NK-92 (cell line): ENCODE results near the gene ANP32A.

ENCODE experiments used
- DNase-seq: peaks from one replicate; lab custom pipeline; 2025; ENCODE audit not compliant: unreplicated experiment; lab: John Stamatoyannopoulos, UW

ANP32A gene

GRCh38 chr15:68755731-68756130 is 65.0 kb downstream of the ANP32A start:
- no peak for DNase-seq

DNA sequence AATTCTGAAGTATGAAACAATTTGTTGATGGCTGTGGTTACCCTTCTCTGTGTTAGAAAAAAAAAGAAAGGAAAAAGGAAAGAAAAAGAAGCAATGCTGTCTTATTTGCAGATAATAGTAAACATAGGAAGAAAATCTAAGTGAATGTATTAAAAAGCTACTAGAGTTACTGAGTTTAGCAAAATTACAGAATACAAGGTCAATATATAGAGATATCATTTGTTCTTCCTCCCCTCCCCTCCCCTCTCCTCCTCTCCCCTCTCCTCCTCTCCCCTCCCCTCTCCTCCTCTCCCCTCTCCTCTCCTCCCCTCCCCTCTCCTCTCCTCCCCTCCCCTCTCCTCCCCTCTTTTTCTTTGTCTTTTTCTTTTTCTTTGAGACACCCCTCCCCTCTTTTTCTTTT is 69.1 kb downstream of the ANP32A start:
- DNase-seq: no peak

GRCh38 chr15:68749793-68750192 is 70.9 kb downstream of the ANP32A start:
- no peak for DNase-seq

GRCh38 chr15:68749365-68749764 is 71.3 kb downstream of the ANP32A start:
- no peak for DNase-seq

DNA sequence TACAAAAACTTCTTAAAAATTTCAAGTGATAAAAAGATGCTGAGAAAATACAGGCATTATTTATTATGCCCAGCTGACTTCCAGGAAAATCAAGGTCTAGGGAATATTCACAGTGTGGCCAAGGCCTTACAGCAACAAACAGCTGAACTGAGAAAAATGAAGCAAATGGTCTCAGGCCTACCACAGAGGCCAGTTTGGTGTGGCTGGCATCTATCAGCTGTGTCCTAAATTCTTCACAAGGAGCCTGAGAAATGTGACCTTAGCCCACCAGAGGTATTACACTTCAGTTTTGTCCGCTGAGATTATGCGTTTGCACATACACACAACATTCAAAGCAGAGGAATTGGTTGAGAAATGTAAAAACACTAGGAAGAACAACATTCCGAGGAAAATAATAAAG is 77.4 kb downstream of the ANP32A start:
- DNase-seq: no peak

DNA sequence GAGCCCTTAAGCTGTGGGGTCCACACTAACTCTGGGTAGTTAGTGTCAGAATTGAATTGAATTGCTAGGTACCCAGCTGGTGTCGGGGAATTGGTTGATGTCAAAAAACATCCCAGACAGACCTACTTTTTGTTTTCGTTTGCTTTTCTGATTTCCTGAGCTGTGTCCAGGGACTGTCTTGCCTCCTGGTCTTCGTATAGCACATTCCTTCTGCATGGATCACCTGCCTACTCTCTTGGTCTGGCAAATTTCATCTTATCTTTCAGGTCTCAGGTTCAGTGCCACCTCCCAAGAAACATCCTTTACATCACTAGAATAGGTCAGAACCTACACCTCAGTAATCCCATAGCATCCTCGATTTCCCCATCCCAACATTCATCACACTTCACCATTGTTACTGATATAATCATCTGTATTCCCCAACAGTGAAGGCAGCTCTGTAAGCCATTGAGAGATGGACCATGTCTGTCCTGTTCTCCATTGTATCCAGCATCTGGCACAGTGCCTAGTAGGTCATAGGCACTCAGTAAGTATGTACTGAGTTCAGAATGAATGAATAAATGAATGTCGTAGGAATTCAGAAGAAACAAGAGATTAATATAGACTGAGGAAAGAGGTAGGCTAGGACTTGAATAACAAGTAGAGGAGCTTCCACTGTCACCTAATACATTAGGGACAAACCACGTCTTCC is 81.2 kb downstream of the ANP32A start:
- DNase-seq: no peak

DNA sequence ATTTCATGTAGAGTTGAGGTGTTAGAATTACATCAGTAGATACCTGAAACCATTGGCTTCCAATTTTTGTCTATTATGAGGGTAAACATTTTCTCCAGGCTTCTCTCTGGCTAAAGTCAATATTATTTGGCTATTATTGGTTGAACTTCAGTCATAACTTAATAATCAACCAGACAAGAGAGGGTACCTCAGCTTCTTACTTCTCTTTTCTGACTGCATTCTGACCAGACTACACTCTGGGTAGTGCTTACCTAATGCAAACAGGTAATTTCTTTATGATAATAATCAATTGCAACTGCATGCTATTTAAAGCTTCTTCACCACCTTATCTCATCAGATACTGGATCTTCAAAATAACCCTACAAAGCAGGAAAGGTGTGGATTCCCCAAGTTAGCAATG is 85.1 kb downstream of the ANP32A start:
- DNase-seq: no peak

DNA sequence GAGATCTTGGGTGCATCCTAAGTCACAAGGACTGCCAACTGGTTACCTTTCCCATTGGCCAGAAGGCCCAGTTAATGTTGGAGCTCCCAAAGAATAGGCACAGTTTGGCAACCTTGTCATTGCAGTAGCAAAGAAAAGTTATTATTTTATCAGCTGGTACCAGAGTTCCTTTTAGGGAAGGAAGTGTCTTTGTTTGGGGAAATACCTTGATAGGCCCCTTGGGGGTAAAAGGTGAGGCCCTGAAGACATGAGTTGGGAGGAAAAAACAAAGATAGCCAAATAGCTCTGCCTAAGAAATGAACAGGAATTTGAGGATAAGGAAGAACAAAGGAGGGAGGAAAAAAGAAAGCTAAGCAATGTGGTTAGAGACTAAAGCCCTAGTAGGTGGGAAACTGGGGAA is 85.8 kb downstream of the ANP32A start:
- DNase-seq: no peak

- DNase-seq: no peak
Measured at GRCh38 chr15:68734352-68734751, 86.3 kb downstream of the ANP32A start.

DNA sequence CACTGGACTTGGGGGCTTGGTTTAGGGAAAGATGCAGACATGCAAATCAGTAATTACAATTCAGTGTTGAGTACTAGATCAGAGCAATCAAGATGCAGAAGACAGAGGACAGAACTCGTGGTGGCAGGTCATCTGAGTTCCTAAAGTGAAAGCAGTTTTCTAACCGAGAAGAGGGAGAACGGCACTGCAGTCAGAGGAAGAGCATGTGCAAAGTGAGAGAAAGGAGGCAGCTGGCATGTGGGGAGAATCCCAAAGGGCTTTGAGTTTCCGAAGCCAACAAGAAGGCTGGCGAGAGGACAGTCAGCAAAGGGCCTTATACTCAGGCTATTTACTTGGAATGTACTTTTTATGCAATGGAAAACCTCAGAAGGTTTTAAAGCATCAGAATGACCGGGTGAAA is 87.0 kb downstream of the ANP32A start:
- no peak for DNase-seq

DNA sequence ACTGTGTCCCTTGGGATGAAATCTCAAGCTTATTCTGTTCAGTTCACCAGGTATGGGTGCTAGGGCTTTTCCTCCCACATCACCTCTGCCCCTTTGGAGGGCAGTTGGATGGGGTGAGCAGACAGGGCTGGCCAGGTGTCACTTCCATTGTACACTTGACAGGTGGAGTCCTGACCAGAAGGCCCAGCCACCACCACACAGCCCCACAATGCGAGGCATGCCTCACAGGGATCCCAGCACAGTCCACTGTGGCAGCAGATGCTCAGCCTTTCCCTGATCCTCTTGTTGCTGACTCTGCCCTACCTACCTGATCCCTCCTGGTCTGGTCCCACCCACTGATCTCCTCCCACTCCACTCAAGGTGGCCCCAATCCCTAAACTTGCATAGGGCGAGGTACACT is 88.2 kb downstream of the ANP32A start:
- no peak for DNase-seq

GRCh38 chr15:68730976-68731897 is 89.5 kb downstream of the ANP32A start:
- no peak for DNase-seq

DNA sequence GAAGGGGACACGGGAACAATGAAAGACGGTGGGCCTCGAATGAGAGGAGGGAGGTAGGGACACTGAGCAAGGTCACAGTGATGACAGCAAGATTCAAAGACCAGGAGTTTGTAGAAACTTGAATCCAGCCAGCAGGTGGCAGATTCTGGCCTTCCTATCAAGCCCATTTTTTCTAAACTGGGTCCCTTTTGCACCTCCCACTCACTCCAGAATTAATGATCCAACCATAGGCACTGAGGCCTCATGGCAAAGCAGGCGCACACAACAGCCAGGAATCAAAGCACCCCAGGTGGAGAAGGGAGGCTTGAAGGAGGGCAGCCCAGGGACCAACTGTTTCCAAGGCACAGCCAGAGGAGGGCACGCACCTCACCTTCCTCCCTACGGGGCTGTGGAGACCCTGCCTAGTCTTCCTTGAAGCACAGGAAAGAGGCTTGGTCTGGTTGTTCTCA is 90.2 kb downstream of the ANP32A start:
- DNase-seq: no peak

DNA sequence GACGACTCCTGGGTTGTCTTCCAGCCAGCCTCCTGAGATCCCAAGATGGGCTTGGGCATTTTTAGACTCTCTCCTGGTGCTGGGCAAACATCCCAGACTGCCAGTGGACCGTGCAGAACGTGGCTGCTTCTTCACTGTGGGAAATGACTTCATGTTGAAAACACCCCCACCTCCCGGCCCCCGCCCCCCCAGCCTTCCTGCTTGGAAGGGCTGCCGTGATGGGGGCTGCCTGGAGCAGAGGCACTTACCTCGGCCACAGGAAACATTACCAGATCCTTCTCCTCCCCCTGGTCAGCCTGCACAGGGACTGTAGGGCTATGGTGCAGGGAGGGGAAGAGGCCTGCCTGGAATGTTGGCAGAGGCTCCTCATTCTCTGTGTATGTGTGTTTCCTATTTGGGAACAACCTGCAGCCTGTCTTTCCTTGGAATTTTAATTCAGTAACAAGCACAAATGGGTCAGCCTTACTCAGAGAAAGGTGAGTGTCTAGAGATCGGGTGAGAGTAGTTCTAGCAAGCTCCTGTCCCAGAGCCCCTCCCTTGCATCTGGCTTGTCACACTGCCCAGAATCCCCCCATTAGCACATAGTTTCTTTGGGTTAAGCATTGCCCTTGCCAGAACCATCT is 90.8 kb downstream of the ANP32A start:
- DNase-seq: no peak
